GM21528 (cell line): Measurements from ENCODE around the gene MOV10L1.

Source experiments
- ATAC-seq: cut with Tn5 transposase; IDR thresholded peaks from one replicate; pipeline ENCODE4 v1.9.1; 2021; ENCODE audit warnings: mild to moderate bottlenecking, moderate library complexity; ENCODE audit not compliant: unreplicated experiment, low FRiP score

Gene MOV10L1

DNA sequence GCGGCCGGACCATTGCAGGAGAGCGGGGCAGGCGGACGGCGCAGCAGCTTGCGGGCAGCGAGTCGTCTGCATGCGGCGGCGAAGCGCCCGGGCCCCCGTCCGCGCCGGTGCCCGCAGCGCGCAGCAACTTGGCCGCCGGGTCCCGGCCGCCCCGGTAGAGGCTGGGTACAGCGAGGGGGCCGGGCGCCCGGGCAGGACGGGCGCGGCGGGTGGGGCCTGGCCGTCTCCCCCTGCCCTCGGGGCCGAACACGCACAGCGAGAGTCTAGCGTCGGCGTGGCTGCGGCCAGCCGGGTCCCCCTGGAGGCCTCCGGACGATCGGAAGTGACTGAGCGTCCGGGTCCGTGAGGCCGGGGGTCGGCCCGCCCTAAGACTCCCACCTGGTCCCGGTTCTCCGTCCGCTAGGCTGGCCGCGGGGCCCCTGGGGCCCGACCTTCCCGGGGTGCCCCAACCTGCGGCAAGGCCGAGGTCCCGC, 95.1 kb downstream of the MOV10L1 start:
- ATAC-seq = no peak

DNA sequence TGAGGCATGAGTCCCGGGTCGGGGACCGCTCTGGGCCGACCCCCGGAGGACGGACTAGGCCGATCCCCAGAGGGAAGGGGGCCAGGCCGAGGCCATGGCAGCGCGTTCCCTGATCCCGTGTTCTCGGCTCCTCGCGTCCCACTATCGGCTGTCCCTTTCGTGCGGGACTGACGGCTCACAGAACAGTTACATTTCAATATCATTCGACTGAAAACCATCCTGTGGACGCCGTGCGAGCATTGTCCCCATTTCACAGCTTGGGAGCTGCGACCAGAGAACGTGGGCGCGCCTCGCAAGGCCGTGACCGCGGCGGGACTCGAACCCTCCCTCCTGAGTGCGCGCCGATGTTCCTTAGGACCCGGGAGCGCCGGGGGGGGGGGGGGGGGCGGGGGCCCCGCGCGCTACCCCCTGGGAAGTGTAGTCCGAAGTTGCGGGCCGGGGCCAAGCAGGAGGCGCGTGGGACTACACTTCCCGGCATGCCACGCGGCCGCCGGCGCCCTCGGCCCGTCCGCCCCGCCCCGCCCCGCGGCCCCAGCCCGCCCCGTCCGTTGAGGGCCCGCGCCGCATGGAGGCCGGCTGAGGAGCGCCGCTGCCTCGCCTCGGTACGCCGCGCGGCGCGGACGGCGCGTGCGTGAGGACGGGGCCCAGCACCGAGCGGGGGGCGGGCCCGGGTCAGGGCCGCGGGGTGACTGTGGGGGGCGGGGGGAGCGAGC, 95.7 kb downstream of the MOV10L1 start, which contains the start of gene TRABD:
Gene TRABD (plus strand): TSS at position 539 of the 713 bp plus-strand sequence. CDS start 7,148 bp downstream, outside the sequence.
- no peak for ATAC-seq

DNA sequence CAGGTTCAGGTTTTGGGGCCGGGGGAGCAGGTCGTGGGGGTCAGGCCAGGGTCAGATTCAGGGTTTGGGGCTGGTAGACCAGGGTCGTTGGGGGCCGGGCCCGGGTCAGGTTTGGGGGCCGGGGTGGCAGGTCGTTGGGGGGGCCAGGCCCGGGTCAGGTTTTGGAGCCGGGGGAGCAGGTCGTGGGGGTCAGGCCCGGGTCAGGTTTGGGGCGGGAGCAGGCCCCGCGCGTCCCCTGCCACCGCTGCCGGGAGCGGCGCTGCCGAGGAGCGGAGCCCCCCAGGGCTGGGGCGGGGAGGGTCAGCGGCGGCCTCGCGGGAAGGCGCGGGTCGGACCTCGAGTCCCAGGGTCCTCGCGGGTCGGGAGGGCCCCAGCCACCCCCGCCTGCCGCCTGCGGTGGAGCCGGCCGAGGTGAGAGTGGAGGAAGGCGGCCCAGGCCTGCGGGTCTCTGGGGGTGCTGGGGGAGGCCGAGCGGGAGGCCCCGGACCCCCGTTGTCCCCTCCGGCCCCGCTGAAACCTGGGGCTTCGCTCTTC, 96.4 kb downstream of the MOV10L1 start:
- no peak for ATAC-seq

DNA sequence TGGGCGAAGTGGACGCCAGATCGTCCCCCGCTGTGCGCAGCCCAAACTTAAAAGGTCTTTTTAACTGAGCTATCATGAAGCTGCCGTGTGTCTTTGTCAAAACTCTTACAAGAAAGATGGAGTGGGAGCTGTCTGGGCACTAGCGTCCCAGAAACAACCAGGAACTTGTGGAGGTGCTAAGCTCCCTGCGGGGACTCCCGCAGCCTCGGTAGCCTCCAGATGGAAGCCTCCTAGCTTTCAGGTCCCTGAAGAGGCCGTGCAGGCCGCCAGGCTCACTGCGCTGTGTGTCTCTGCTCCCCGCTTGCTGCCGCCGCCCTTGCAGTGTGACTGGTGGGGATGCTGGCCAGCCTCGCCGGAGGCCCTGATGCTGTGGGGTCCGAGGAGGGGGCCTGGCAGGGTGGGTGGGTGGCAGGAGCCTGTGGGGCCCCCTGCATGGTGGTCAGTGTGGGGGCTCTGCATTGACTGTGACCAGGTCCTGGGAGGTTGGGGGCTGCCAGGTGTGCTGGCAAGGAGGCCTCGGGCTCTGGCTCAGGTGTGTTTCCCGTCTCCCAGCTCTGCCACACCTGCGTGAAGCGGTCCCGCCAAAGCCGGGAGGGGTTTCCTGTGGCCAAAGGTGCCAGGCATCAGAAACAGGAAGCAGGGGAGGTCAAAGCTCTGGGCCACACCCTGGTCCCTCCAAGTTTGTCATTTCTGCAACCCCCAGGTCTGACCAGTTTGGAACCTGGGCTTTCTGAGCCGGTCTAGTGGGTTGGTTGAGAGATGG, 97.1 kb downstream of the MOV10L1 start:
- no peak for ATAC-seq

DNA sequence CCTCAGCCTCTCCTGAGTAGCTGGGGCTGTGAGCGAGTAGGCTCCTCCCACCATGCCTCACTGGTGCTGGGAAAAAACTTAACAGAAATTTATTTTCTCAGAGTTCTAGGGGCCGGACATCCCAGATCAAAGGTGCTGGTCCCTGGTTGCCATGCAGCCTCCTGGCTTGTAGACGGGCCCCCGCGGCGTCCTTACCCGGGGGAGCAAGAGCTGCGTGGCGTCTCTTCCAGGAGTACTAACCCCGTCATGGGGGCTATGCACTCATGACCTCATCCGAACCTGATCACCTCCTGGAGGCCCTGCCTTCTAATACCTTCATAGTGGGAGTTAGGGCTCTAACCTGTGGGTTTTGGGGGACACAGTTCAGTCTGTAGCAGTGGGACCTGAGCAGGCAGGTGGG, 98.5 kb downstream of the MOV10L1 start:
- no peak for ATAC-seq

DNA sequence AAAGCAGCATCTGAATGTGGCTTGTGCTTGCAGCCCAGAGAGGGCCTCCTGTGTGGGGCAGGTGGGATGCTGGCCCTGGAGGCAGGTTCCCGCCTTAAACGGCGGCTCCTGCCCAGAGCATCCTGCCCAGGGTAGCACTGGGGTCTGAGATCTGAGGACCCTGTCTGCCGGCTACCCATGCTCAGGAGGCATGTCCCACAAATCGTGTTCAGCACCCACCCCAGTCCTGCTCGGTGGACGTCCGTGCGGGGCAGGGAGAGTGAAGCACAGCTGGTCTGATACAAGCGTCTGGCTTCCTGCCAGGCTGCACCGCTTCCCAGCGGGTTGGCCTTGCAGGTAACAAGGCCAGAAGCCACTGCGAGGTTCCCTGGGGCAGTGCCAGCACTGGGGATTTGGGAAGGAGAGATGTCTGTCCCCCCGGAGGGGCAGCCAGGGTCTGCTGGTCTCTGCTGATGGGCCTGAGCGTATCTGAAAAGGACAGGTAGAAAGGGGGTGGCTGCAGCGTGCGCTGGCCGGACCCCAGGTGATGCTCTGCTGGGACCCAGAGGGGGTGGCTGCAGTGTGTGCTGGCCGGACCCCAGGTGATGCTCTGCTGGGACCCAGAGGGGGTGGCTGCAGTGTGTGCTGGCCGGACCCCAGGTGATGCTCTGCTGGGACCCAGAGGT, 99.5 kb downstream of the MOV10L1 start:
- ATAC-seq = no peak

DNA sequence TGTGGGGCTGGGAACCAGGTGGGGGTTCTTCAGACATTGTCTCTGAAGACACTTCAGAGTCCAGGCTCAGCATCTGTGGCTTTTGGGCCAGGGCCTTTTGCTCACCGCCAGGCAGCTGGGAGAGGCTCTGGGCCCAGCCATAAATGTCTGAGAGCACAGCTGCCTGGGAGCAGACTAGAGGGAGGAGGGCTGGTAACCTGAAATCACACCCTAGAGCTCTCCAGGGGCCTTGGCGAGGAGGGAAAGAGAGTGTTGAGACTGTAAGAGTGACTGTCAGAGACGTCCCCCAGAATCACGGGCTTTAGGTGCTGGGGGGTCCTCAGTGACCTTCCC, 100.0 kb downstream of the MOV10L1 start:
- peak; percentile 2 for ATAC-seq

DNA sequence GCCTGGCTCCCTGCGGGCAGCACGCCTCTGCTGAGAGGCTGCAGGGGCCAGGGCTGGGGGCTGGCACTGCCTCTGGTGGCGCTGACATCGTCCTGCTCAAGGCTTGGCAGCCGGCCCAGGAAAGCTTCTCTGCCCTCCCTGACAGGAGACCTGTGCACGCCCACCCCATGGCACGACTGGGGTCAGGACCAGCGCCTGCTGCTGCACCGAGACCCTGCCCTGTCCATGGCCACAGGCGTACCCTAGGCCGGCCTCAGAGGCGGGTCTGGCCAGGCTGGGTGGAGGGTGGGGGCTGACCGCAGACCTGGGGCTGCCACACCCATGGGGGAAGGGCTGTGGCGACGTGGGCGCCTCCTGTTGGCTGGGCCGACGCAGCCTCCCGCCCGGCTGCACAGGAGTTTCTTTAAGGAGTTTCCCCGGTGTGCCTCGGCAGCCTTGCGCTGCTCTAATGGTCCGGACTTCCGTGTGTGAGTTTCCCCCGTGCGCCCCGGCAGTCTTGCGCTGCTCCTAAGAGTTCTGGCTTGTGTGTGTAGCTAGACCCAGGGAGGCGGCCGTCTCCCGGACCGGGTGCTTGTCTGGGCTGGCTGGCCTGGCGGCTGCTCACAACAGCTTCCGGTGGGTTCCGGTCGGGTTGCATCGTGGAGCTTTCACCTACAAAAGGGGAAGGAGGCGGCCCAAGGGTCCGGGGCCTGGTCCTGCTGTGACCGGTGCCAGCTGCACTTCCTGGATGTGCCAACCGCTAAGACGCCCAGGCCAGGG, 100.6 kb downstream of the MOV10L1 start:
- peak; percentile 41 for ATAC-seq

DNA sequence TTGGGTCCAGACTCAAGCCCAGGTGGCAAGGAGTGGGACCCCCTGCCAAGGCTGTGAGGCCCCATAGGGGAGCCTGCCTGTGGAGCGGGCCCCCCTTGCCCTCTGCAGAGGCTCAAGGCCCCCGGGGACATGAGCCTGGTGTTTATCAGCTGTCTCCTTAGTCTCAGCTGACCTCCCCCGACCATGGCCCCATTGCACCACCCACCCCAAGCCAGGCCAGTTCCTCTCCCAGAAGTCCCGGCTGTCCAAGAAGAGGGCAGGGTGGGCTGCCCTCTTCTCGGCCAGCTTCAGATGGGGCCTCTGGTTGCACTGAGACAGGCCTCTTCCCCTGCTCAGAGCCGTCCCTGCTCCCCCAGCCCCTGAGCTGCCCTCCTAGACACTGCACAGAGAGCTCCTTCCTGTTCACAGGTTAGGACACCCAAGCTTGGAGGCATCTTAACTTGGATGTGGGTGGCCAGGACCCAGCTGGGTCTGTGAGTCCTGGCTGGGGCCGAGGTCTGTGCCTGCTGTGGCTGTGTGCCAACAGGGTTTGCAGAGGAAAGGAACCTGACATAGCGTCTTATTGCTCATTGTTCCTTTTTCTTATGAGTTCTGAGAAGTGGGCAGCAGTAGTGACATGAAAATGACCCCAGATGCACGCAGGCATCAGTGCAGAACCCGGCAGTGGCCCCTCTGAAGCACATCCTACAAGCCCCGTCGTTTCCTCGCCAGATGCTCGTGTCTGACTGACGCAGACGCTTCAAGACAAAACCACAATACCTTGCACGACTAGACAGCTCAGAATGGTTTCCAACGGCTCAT, 101.3 kb downstream of the MOV10L1 start:
- peak; percentile 28 for ATAC-seq

DNA sequence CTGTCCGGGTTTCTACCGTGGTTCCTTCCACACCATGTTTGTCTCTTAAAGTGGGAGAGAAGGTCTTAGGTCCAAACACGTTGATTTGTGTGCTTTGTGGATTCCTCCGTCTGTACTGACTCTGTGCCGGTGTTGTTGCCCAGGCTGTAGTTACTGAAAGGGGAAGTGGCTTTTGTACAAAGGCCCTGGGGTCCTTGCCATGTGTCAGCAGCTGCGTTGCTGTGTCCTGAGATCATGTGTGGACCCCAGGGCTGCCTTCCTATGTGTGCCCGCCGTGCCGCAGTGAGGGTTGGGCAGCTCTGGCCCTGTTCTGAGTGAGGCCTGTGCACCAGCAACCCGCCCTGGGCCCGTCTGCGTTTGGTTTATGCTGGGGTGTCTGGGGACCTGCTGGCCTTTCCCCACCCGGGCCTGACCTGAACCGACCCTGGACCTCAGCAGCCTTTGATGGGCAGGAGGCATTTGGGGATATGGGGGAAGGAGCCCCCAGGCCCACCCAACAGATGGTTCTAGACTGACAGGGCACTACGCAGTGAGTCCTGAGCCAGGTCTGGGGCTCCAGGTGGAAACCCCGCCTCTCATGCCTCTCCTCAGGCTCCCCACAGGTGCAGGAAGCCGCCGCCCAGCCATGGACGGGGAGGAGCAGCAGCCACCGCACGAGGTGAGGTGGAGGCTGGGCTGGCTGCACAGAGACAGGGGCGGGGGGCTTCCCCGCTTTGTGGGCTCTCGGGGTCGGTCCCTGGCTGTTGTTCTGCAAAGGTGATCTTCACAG, 102.8 kb downstream of the MOV10L1 start:
- no peak for ATAC-seq

DNA sequence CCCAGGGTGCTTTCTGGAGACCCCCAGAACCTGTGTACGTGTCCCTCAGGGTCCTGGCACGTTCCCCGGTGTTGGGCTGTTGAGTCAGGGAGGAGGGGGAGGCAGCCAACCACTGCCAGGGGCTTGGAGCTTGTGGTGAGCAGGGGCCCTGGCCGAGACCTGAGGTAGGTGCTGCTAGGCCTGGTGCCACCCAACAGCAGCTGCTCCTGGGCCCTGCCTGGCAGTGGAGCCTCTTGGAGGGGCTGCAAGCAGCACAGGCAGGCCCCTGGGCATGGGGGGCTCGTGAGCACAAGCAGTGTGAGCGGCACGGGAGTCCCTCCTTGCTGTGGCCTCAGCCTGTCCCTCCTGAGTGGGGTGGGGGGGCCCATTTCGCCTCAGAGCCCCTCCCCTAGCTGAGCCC, 103.8 kb downstream of the MOV10L1 start:
- no peak for ATAC-seq

DNA sequence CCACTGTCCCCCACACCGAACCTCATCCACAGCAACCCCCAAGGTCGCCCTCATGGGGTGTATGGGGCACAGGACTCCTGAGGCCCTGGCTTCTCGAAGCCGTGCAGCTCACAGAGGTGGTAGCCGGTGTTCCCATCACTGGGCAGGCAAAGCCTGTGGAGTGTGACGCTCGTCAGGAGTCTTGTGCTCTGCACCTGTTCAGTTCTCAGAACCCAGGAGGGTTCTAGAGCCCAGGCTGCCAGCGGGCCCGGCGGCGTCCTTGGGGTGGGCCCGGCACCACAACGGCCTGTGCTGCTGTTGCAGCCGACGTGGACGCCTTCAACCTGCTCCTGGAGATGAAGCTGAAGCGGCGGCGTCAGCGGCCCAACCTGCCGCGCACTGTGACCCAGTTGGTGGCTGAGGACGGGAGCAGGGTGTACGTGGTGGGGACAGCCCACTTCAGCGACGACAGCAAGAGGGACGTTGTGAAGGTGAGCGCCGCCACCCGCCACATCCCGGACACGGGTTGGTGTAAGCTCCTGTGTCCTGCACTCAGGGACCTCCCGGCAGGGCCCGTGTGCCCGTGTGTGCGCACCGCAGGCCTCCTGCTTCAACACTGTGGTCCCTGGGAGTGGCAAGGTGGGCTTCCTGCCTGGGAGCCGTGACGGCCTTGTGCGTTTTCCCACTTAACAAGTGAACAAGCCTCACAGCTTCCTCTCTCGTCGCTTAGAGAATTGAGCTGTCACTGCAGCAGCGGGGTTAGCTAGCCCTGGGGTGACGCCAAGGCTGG, 104.4 kb downstream of the MOV10L1 start:
- ATAC-seq = no peak

DNA sequence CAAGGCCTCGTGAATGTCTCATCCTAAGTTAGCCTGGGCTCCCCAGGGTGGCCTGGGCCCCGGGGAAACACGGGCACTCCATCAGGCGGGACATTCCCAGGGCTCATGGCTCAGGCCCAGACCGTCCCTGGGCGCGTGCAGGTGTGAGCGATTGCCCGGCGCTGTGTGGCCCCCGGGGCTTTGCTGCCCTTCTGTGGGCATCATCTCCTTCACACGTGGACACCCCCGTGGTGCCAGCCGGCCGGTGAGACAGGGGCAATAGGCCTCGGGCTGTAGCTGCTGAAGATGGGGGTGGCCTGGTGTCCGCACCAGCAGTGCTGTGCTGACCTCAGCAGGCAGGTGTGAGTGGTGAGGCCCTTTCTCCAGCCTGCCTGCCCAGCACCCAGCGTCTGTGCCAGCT, 106.5 kb downstream of the MOV10L1 start:
- ATAC-seq = no peak

DNA sequence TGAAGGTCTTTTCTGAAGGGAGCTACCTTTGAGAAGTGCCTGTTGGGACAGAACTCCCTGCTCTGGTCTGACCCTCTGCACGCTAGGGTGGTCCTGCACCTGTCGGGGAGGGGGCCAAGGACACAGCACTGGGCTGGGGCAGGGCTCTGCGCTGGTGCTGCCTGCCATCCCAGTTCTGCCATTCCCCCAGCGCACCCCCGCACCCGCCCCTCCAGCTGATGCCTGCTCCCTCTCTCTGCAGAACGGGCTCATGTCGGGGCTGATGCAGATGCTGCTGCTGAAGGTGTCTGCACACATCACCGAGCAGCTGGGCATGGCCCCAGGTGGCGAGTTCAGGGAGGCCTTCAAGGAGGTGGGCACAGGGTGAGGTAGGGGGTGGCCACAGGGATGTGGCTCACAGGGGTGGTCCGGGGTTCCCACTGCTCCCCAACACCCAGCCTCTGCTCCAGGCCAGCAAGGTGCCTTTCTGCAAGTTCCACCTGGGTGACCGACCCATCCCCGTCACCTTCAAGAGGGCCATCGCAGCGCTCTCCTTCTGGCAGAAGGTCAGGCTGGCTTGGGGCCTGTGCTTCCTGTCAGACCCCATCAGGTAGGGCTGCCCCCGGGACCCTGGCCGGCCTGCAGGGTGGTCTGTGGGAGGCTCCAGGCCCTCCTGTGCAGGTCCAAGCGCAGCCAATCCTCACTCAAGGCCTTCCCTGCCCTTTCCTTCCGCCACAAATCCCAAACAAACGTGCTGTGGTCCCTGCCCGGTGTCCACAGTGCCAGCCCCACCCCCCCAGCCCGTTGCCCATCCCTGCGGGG, 107.4 kb downstream of the MOV10L1 start:
- no peak for ATAC-seq

DNA sequence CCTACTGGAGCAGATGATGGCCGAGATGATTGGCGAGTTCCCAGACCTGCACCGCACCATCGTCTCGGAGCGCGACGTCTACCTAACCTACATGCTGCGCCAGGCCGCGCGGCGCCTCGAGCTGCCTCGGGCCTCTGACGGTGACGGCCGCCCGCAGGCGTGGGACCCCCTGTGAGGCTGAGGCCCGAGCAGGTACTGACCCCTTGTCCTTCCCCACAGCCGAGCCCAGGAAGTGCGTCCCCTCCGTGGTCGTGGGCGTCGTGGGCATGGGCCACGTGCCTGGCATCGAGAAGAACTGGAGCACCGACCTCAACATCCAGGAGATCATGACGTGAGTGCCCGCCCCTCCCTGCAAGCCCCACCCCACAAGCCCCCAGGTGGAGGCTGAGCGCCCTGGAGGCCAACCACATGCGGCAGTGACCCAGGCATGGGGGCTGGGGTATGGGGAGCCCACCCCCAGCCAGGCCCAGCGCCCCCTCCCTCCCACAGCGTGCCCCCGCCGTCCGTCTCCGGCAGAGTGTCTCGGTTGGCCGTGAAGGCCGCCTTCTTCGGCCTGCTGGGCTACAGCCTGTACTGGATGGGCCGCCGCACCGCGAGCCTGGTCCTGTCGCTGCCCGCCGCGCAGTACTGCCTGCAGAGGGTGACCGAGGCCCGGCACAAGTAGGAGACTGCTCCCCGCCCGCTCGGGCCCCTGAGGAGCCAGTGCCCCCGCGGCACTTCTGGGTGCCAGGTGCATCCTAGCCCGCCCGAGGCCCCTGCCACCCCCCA, 108.2 kb downstream of the MOV10L1 start:
- ATAC-seq = no peak

DNA sequence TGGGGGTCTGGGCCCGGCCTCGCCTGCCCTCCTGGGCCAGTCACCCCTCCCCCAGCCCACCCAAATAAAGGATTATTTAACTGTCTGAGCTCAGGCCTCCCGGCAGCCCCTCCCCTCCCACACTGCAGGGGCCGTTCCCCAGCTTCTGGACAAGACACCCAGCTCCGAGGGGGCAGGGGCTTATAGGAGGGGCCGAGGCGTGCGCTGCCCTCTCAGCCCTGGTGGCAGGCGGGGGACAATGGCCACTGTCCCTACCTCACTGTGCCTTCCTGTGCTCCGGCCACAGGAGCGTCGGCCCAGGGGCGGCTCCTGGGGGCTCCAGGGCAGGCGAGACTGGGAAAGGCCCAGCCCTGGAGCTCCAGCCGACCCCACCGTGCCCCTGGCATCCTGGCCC, 108.8 kb downstream of the MOV10L1 start:
- ATAC-seq = no peak

DNA sequence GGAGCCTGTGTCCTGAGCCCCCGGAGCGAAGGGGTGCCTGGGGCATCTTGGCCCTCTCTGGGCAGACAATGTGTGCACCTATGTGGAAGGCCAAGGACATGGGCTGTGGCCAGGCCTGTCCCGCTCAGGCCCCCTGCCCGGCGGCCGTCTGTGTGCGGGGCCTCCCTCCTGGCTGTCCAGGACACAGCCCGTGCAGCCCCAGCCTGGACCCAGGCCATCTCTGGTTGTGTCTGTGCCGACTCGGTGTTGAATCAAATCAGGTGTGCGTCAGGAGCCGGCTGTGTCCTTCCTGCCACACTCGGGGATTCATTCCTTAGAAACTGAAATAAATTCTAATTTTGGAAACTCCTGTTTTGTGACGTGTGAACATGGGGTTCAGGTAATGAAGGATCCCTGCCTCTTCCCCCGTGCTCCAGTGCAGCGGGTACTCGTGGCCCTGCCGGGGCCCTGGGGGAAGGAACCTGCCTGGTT, 109.5 kb downstream of the MOV10L1 start:
- no peak for ATAC-seq
